A549 (cell line): ENCODE data around the gene CKAP2L. TPM values are rescaled to one million over a fixed set of nuclear protein-coding genes. Genes with fewer than 3 reads are reported as not detected.

Experiments used
- ATAC-seq, 2 experiments: fragments of 200-7000 bp in 1 of 2; fragments of >200 bp in 1 of 2; cut with Nextera tagmentation in 1 of 2; cut with Tn5 transposase in 1 of 2; 3 replicates each; pipeline versions ENCODE4 v1.8.0 to v1.9.1; 2018 to 2020; ENCODE audit warnings: mild to moderate bottlenecking in 1 of 2, moderate library complexity in 1 of 2
- CTCF ChIA-PET: fragments of 300-600 bp; sonication (Branson Sonifier 250); formaldehyde crosslinking; extraction: SDS; loops from one replicate; lab custom pipeline; 2021; ENCODE audit warnings: antibody characterized with exemption, inconsistent platforms; lab: Yijun Ruan, JAX
- POLR2A ChIA-PET: fragments of 350-600 bp; formaldehyde crosslinking; extraction: SDS; loops from one replicate; lab custom pipeline; 2021; ENCODE audit warnings: antibody characterized with exemption, inconsistent platforms; lab: Yijun Ruan, JAX
- DNase-seq, 2 experiments: peaks; one replicate each; pipeline versions ENCODE4 v3.0.0 to v3.0.0-alpha.2; 2011 to 2016; ENCODE audit warnings: low read depth in 1 of 2, low spot score in 1 of 2
- FAIRE-seq: peaks from 2 replicates; lab custom pipeline; 2011; peaks lifted over from hg19 to GRCh38; lab: Jason Lieb, UNC
- H3K27ac ChIP-seq, 2 experiments: fragments of >200 bp; sonication (Bioruptor Twin); formaldehyde crosslinking; 3 replicates each; pipeline ENCODE4 v1.5.1; 2016 to 2017
- H3K4me1 ChIP-seq: fragments of >200 bp; sonication (Bioruptor Twin); formaldehyde crosslinking; 3 replicates; pipeline ENCODE4 v1.6.1; 2016
- H3K4me2 ChIP-seq: fragments of >200 bp; sonication (Bioruptor Twin); formaldehyde crosslinking; 3 replicates; pipeline ENCODE4 v1.6.1; 2016
- H3K4me3 ChIP-seq: fragments of >200 bp; sonication (Bioruptor Twin); formaldehyde crosslinking; 3 replicates; pipeline ENCODE4 v1.5.1; 2016
- H3K9me3 ChIP-seq: fragments of >200 bp; sonication (Bioruptor Twin); formaldehyde crosslinking; 3 replicates; pipeline ENCODE4 v1.6.1; 2016
- ATOH8 ChIP-seq: fragments of 250-450 bp; sonication (Bioruptor Pico); IDR thresholded peaks from 2 replicates; pipeline ENCODE4 v1.5.0; 2020; ENCODE audit warnings: low read depth, mild to moderate bottlenecking, moderate library complexity
- BHLHE40 ChIP-seq: IDR thresholded peaks from 2 replicates; pipeline ENCODE4 v1.6.1; 2012; ENCODE audit warnings: low read depth, low read length, inconsistent platforms
- CBX2 ChIP-seq: fragments of 200-600 bp; sonication (generic); IDR thresholded peaks from 2 replicates; pipeline ENCODE4 v1.6.1; 2016; ENCODE audit warnings: low read depth, mild to moderate bottlenecking, borderline replicate concordance
- CBX8 ChIP-seq: fragments of 200-600 bp; sonication (generic); IDR thresholded peaks from 2 replicates; pipeline ENCODE4 v1.6.1; 2016
- CEBPB ChIP-seq, 2 experiments: fragments of >200 bp in 1 of 2; sonication (Bioruptor Twin) in 1 of 2; formaldehyde crosslinking in 1 of 2; IDR thresholded peaks; 2 replicates each; pipeline ENCODE4 v1.6.1; 2012 to 2016
- CHD4 ChIP-seq: fragments of 200-600 bp; sonication (generic); IDR thresholded peaks from 2 replicates; pipeline ENCODE4 v1.6.1; 2016; ENCODE audit warnings: antibody characterized with exemption, mild to moderate bottlenecking, borderline replicate concordance
- E2F6 ChIP-seq: IDR thresholded peaks from 2 replicates; pipeline ENCODE4 v1.6.1; 2012; ENCODE audit warnings: low read depth, borderline replicate concordance
- EHMT2 ChIP-seq: fragments of 200-600 bp; sonication (generic); IDR thresholded peaks from 2 replicates; pipeline ENCODE4 v1.6.1; 2016; ENCODE audit warnings: antibody characterized with exemption, low read depth, mild to moderate bottlenecking, moderate library complexity
- ELK1 ChIP-seq: fragments of 150-350 bp; IDR thresholded peaks from 2 replicates; pipeline ENCODE4 v1.6.1; 2014; ENCODE audit warnings: low read depth, mild to moderate bottlenecking, low read length
- FOSB ChIP-seq: fragments of 250-450 bp; sonication (Bioruptor Pico); IDR thresholded peaks from 2 replicates; pipeline ENCODE4 v1.5.0; 2020; ENCODE audit warnings: mild to moderate bottlenecking, moderate library complexity
- FOSL2 ChIP-seq, 2 experiments: fragments of 450-650 bp in 1 of 2; fragments of >200 bp in 1 of 2; sonication (Bioruptor Twin) in 1 of 2; formaldehyde crosslinking; IDR thresholded peaks; 2 replicates each; pipeline versions ENCODE4 v1.5.0 to v1.6.1; 2016 to 2020; ENCODE audit warnings: mild to moderate bottlenecking in 1 of 2, moderate library complexity in 1 of 2
- HMGXB4 ChIP-seq: fragments of 250-450 bp; sonication (Bioruptor Pico); IDR thresholded peaks from 2 replicates; pipeline ENCODE4 v1.5.0; 2021; ENCODE audit warnings: mild to moderate bottlenecking, moderate library complexity, borderline replicate concordance
- HOXB5 ChIP-seq: fragments of 250-450 bp; sonication (Bioruptor Pico); IDR thresholded peaks from 2 replicates; pipeline ENCODE4 v1.5.0; 2020; ENCODE audit warnings: mild to moderate bottlenecking, moderate library complexity
- JUNB ChIP-seq: fragments of >200 bp; sonication (Bioruptor Twin); formaldehyde crosslinking; IDR thresholded peaks from 2 replicates; pipeline ENCODE4 v1.6.1; 2016
- KDM5A ChIP-seq: fragments of 200-600 bp; sonication (generic); IDR thresholded peaks from 2 replicates; pipeline ENCODE4 v1.6.1; 2016; ENCODE audit warnings: antibody characterized with exemption, mild to moderate bottlenecking
- MAFK ChIP-seq: fragments of 450-650 bp; IDR thresholded peaks from 2 replicates; pipeline ENCODE4 v1.6.1; 2014; ENCODE audit not compliant: partially characterized antibody
- NR3C1 ChIP-seq: fragments of >200 bp; sonication (Bioruptor Twin); formaldehyde crosslinking; IDR thresholded peaks from 3 replicates; pipeline ENCODE4 v1.6.1; 2017
- POLR2A ChIP-seq: IDR thresholded peaks from 2 replicates; pipeline ENCODE4 v1.6.1; 2012; ENCODE audit warnings: mild to moderate bottlenecking, low read length
- POLR2AphosphoS2 ChIP-seq: conservative IDR thresholded peaks from 2 replicates; pipeline ENCODE4 v1.6.1; 2012; ENCODE audit warnings: low read length, improper control_type of control experiment, inconsistent platforms
- RAD21 ChIP-seq, 2 experiments: fragments of >200 bp in 1 of 2; sonication (Bioruptor Twin) in 1 of 2; formaldehyde crosslinking in 1 of 2; IDR thresholded peaks in 1 of 2; conservative IDR thresholded peaks in 1 of 2; 2 replicates in 1 of 2; 3 replicates in 1 of 2; pipeline ENCODE4 v1.6.1; 2012 to 2018; ENCODE audit warnings: inconsistent platforms in 1 of 2
- RFX5 ChIP-seq: fragments of 450-650 bp; IDR thresholded peaks from 2 replicates; pipeline ENCODE4 v1.7.1; 2014; ENCODE audit warnings: antibody characterized with exemption, mild to moderate bottlenecking, moderate library complexity
- SMC3 ChIP-seq: fragments of >200 bp; sonication (Bioruptor Twin); formaldehyde crosslinking; IDR thresholded peaks from 3 replicates; pipeline ENCODE4 v1.6.1; 2018; ENCODE audit warnings: inconsistent platforms
- TP53 ChIP-seq: fragments of 250-450 bp; sonication (Bioruptor Pico); IDR thresholded peaks from 2 replicates; pipeline ENCODE4 v1.5.0; 2021; ENCODE audit warnings: mild to moderate bottlenecking, moderate library complexity
- USF2 ChIP-seq: fragments of 450-650 bp; IDR thresholded peaks from 2 replicates; pipeline ENCODE4 v1.6.1; 2014; ENCODE audit warnings: antibody characterized with exemption
- ZFP36 ChIP-seq: fragments of 450-650 bp; IDR thresholded peaks from 2 replicates; pipeline ENCODE4 v1.6.1; 2014; ENCODE audit warnings: borderline replicate concordance; ENCODE audit not compliant: partially characterized antibody
- ZSCAN20 ChIP-seq: fragments of 250-450 bp; sonication (Bioruptor Pico); IDR thresholded peaks from 2 replicates; pipeline ENCODE4 v1.8.0; 2022; ENCODE audit warnings: mild to moderate bottlenecking, moderate library complexity
- WGBS: methylation state at CpG from one replicate; pipeline ENCODE4 v1.1.6; 2017; ENCODE audit errors: missing lambda C conversion rate; 5-methylcytosine and 5-hydroxymethylcytosine counted together
- polyA plus RNA-seq, 4 experiments: library from polyadenylated mRNA; depleted of rRNA in 3 of 4; stranded (reverse); fragments of >200 nt; fragmentation: RNase III in 1 of 4; extraction: RNeasy Plus Mini Kit Qiagen cat#74134 plus additional on column Dnase treatment in 1 of 4; gene quantifications; 2 replicates in 3 of 4; 3 replicates in 1 of 4; pipeline ENCODE4 v1.2.3, GENCODE V29; 2011 to 2017

CKAP2L gene
- polyA plus RNA-seq, 2 of the 4 experiments (the other 2 are of a cell fraction): 14.0 to 15.9 TPM

GRCh38 chr2:112768432-112768831, 4.0 kb upstream of the CKAP2L start:
- H3K4me3 ChIP-seq: no peak overlapping the region
- POLR2A ChIA-PET: no interaction called here
- H3K27ac ChIP-seq: no peak overlapping the region
- TF ChIP-seq POLR2A (no peak), RFX5 (no peak), JUNB (0 out of 2 replicates have a peak, but pooled peaks have one; percentile 18), FOSL2 (IDR thresholded peaks at IDR 0.05) (no peak), FOSL2 (CRISPR knock-in tag; IDR thresholded peaks at IDR 0.05) (peak; percentile 60), ELK1 (no peak), HOXB5 (CRISPR knock-in tag) (no peak), ZFP36 (peak; percentile 44), RAD21 (conservative IDR thresholded peaks at IDR 0.05 in 1 of 2, IDR thresholded peaks at IDR 0.05 in 1 of 2) (no peak), CEBPB (IDR thresholded peaks at IDR 0.05) (peak in 1 of 2 experiments; percentile 73; a peak in 2 of 4 replicates), CBX8 (no peak)
- H3K4me1 ChIP-seq: peaks cover 14% of the 10 kb centered on the region; the same call in 2 of the 3 replicates
- WGBS: 56% methylated on average over 1 of the region's 1 CpG
- FAIRE-seq: no peak
- DNase-seq: peak in 1 of 2 experiments; percentile 50
- H3K9me3 ChIP-seq: no peaks in the 10 kb centered on the region
- CTCF ChIA-PET: interaction anchor here (0.7 kb wide), 1 partner anchor 173 kb away, joined by 3 read pairs; no protein-coding TSS in a partner anchor
- ATAC-seq: no peak
- H3K4me2 ChIP-seq: peak overlapping the region; percentile 29; the same call in 2 of the 3 replicates

- no peak overlapping the region for H3K27ac ChIP-seq
- no peak for TF ChIP-seq USF2
- TF ChIP-seq ELK1: no peak
- no peak for TF ChIP-seq CBX8
- TF ChIP-seq NR3C1: no peak
- no peak for TF ChIP-seq ZFP36
- TF ChIP-seq RAD21 (conservative IDR thresholded peaks at IDR 0.05 in 1 of 2, IDR thresholded peaks at IDR 0.05 in 1 of 2): no peak
- no peak for TF ChIP-seq SMC3
- TF ChIP-seq MAFK: no peak
- no peak for TF ChIP-seq ZSCAN20 (CRISPR knock-in tag)
- no peak for TF ChIP-seq HMGXB4
- TF ChIP-seq BHLHE40: no peak
- TF ChIP-seq EHMT2: no peak
- no peak for TF ChIP-seq ATOH8
- no peak for TF ChIP-seq E2F6
- TF ChIP-seq CHD4: no peak
- no peak for TF ChIP-seq POLR2AphosphoS2
- no peak for TF ChIP-seq FOSB
- no peak for TF ChIP-seq TP53 (CRISPR knock-in tag)
- no peak for TF ChIP-seq KDM5A
- TF ChIP-seq CBX2: no peak
These were observed 3.4 kb upstream of the CKAP2L start for GRCh38 chr2:112767693-112768330.

More at GRCh38 chr2:112767693-112768330, 3.4 kb upstream of the CKAP2L start:
- H3K4me3 ChIP-seq: no peak overlapping the region
- ATAC-seq: no peak
- ChIA-PET POLR2A (no interaction called here), CTCF (no interaction called here)
- no peak for DNase-seq
- peak overlapping the region; percentile 29; the same call in 1 of the 3 replicates for H3K4me2 ChIP-seq
- FAIRE-seq: no peak
- 76% methylated on average over 6 of the region's 6 CpGs for WGBS
- peaks cover 20% of the 10 kb centered on the region; the same call in 2 of the 3 replicates for H3K4me1 ChIP-seq
- no peaks in the 10 kb centered on the region for H3K9me3 ChIP-seq
